Natural killer cell (primary cell): Measurements from ENCODE around the gene CD151. TPM values are rescaled to one million over a fixed set of nuclear protein-coding genes. Genes with fewer than 3 reads are reported as not detected.

ENCODE experiments used
- ATAC-seq, 3 donors: fragments of 150-1000 bp in 2 of 3; fragments of 200-7000 bp in 1 of 3; cut with Tn5 transposase; 1 replicate in 1 of 3; 2 replicates in 2 of 3; pipeline ENCODE4 v1.10.0; 2021; ENCODE audit warnings: mild to moderate bottlenecking in 2 of 3, moderate library complexity in 2 of 3
- DNase-seq, 2 donors: peaks; one replicate each; pipeline versions ENCODE4 v3.0.0 to v3.0.0-alpha.2; 2013 to 2021; ENCODE audit warnings: mixed read lengths in 1 of 2
- H3K27ac ChIP-seq: one replicate; pipeline ENCODE4 v1.5.1; 2013; ENCODE audit warnings: mild to moderate bottlenecking, low read length
- H3K27me3 ChIP-seq: one replicate; pipeline ENCODE4 v1.6.1; 2013; ENCODE audit warnings: low read length; ENCODE audit not compliant: control insufficient read depth, insufficient read depth
- H3K36me3 ChIP-seq: one replicate; pipeline ENCODE4 v1.6.1; 2013; ENCODE audit warnings: low read length; ENCODE audit not compliant: control insufficient read depth, insufficient read depth
- H3K4me1 ChIP-seq: one replicate; pipeline ENCODE4 v1.6.1; 2013; ENCODE audit warnings: low read length; ENCODE audit not compliant: control insufficient read depth, insufficient read depth
- H3K4me3 ChIP-seq: one replicate; pipeline ENCODE4 v1.5.1; 2013; ENCODE audit warnings: low read length
- H3K9me3 ChIP-seq: one replicate; pipeline ENCODE4 v1.6.1; 2013; ENCODE audit warnings: low read length; ENCODE audit not compliant: control insufficient read depth, insufficient read depth
- H3K27ac Mint-ChIP-seq, 2 donors: one replicate each; pipeline ENCODE4 v1.8.0; 2022; ENCODE audit warnings: mild to moderate bottlenecking in 2 of 2, mixed read lengths in 2 of 2, moderate library complexity in 1 of 2
- H3K27me3 Mint-ChIP-seq, 2 donors: one replicate each; pipeline ENCODE4 v1.8.0; 2022; ENCODE audit warnings: low read depth in 2 of 2, mixed read lengths in 2 of 2
- H3K36me3 Mint-ChIP-seq: one replicate; pipeline ENCODE4 v1.8.0; 2022; ENCODE audit warnings: mixed read lengths
- H3K4me1 Mint-ChIP-seq, 2 donors: one replicate each; pipeline ENCODE4 v1.8.0; 2022; ENCODE audit warnings: mixed read lengths in 2 of 2
- H3K4me3 Mint-ChIP-seq: one replicate; pipeline ENCODE4 v1.8.0; 2022; ENCODE audit warnings: mild to moderate bottlenecking, moderate library complexity, mixed read lengths
- H3K9me3 Mint-ChIP-seq, 2 donors: one replicate each; pipeline ENCODE4 v1.8.0; 2022; ENCODE audit warnings: mixed read lengths in 2 of 2
- CTCF ChIP-seq: fragments of 200-600 bp; IDR thresholded peaks from one replicate; pipeline ENCODE4 v1.8.0; 2022; ENCODE audit warnings: antibody characterized with exemption
- WGBS: methylation state at CpG from one replicate; pipeline ENCODE4 v1.1.7; 2013; ENCODE audit warnings: missing lambda C conversion rate; ENCODE audit not compliant: insufficient coverage; 5-methylcytosine and 5-hydroxymethylcytosine counted together
- intact Hi-C: fragments of 100-400 bp; cut with micrococcal nuclease; formaldehyde crosslinking; loops from one replicate; pipeline ENCODE4 v1.14.2; 2022
- total RNA-seq, 4 donors: library from RNA; stranded (reverse); fragments of 120-200 nt in 1 of 4; gene quantifications; one replicate each; pipeline versions ENCODE4 v1.2.3 to v1.2.4, GENCODE V29; 2013 to 2022

Gene CD151
- total RNA-seq, 3 donors from 2014 or later (not counting 1 experiment from before 2014, with no cell fraction given), result 40.9 to 68.3 (median 52.9) TPM

GRCh38 chr11:865462-866430 lies 33.0 kb downstream of the CD151 start:
- DNase-seq (no peak), ATAC-seq (no peak)
- Histone ChIP-seq H3K4me3 (no peak overlapping the region), H3K27me3 (no peaks in the 10 kb centered on the region), H3K4me1 (no peaks in the 10 kb centered on the region), H3K36me3 (no peaks in the 10 kb centered on the region), H3K9me3 (no peaks in the 10 kb centered on the region), H3K27ac (no peak overlapping the region)
- no peaks in the 10 kb centered on the region for H3K4me1 Mint-ChIP-seq
- TF ChIP-seq CTCF, result no peak
- no peak overlapping the region for H3K4me3 Mint-ChIP-seq
- H3K36me3 Mint-ChIP-seq, result no peaks in the 10 kb centered on the region
- no peaks in the 10 kb centered on the region for H3K9me3 Mint-ChIP-seq
- WGBS, result 82% methylated on average over 41 of the region's 41 CpGs
- H3K27ac Mint-ChIP-seq, result no peak overlapping the region
- intact Hi-C loops, result no loop called here
- no peaks in the 10 kb centered on the region for H3K27me3 Mint-ChIP-seq

- no peaks in the 10 kb centered on the region for H3K4me1 Mint-ChIP-seq
- no peak for ATAC-seq
- H3K36me3 ChIP-seq, result no peaks in the 10 kb centered on the region
- WGBS, result 93% methylated on average over 14 of the region's 14 CpGs
- H3K27ac ChIP-seq, result no peak overlapping the region
- H3K4me3 ChIP-seq, result no peak overlapping the region
- no peaks in the 10 kb centered on the region for H3K36me3 Mint-ChIP-seq
- no peak overlapping the region for H3K27ac Mint-ChIP-seq
- no peaks in the 10 kb centered on the region for H3K9me3 ChIP-seq
- no peaks in the 10 kb centered on the region for H3K27me3 ChIP-seq
- intact Hi-C loops, result no loop called here
- H3K4me1 ChIP-seq, result no peaks in the 10 kb centered on the region
- H3K4me3 Mint-ChIP-seq, result no peak overlapping the region
- no peaks in the 10 kb centered on the region for H3K27me3 Mint-ChIP-seq
- no peak for DNase-seq
- no peak for TF ChIP-seq CTCF
- no peaks in the 10 kb centered on the region for H3K9me3 Mint-ChIP-seq
Measured at GRCh38 chr11:866481-866880, 33.7 kb downstream of the CD151 start.

- ATAC-seq, result no peak
- DNase-seq, result no peak
- H3K27ac Mint-ChIP-seq, result no peak overlapping the region
- H3K27me3 ChIP-seq, result no peaks in the 10 kb centered on the region
- H3K9me3 Mint-ChIP-seq, result no peaks in the 10 kb centered on the region
- no peak overlapping the region for H3K4me3 Mint-ChIP-seq
- H3K27ac ChIP-seq, result no peak overlapping the region
- no peaks in the 10 kb centered on the region for H3K36me3 ChIP-seq
- H3K27me3 Mint-ChIP-seq, result no peaks in the 10 kb centered on the region
- no peaks in the 10 kb centered on the region for H3K4me1 Mint-ChIP-seq
- H3K4me3 ChIP-seq, result no peak overlapping the region
- 91% methylated on average over 8 of the region's 8 CpGs for WGBS
- H3K36me3 Mint-ChIP-seq, result no peaks in the 10 kb centered on the region
- no peaks in the 10 kb centered on the region for H3K4me1 ChIP-seq
- intact Hi-C loops, result no loop called here
- H3K9me3 ChIP-seq, result no peaks in the 10 kb centered on the region
- TF ChIP-seq CTCF, result no peak
Measured at GRCh38 chr11:867856-868358, 35.2 kb downstream of the CD151 start.
